HG03135 (cell line): Measurements from ENCODE around the gene TFCP2.
A peak's percentile ranks its signal among the peaks of the same experiment; 100 is the strongest.
"Not testable (repeated sequence)": the region's sequence is repeated elsewhere in the genome, so short reads cannot be mapped to it uniquely, and the experiment has no call there.

Experiments
- ATAC-seq: cut with Tn5 transposase; IDR thresholded peaks from one replicate; pipeline ENCODE4 v1.9.1; 2021; ENCODE audit warnings: mild to moderate bottlenecking, moderate library complexity; ENCODE audit not compliant: unreplicated experiment

Gene TFCP2

GRCh38 chr12:51085757-51086156 is 87.2 kb downstream of the TFCP2 start:
- ATAC-seq: no peak

DNA sequence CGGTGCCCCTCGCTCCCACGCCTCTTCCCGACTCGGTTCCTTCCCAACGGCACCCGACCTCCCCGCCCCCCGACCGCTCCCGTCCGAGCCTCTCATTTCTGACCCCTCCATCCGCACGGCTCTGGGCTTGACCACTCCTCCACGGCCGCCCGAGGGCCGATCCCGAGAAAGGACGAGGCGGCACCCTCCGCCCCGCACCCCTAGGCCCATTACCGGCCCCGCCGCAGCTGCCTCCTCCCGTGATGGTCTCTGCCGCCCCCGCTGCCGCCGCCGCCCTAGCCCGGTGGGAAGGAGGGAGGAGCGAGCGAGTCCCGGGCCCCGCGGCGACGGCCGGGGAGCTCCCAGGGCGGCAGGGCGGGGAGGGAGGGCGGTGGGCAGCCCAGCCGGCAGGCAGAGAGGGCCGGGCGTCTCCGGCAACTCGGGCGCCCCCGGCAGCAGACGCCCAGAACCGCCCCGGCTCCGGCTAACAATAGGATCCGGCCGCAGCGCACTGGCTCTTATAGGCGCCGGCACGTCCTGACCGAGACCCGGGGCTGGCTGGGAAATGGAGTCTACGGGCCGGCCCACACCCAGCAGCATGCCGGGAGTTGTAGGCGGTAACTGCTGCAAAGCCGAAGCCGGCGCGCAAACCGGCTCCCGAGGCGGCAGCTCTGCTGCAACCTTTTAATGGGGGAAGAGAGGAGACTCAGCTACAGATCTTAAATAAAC is 89.7 kb downstream of the TFCP2 start, which contains the start of gene CSRNP2:
CSRNP2 (minus strand) TSS at position 471 of the 708 bp plus-strand sequence. CDS start 7,035 bp downstream, outside the sequence.
- peak; percentile 99 for ATAC-seq

DNA sequence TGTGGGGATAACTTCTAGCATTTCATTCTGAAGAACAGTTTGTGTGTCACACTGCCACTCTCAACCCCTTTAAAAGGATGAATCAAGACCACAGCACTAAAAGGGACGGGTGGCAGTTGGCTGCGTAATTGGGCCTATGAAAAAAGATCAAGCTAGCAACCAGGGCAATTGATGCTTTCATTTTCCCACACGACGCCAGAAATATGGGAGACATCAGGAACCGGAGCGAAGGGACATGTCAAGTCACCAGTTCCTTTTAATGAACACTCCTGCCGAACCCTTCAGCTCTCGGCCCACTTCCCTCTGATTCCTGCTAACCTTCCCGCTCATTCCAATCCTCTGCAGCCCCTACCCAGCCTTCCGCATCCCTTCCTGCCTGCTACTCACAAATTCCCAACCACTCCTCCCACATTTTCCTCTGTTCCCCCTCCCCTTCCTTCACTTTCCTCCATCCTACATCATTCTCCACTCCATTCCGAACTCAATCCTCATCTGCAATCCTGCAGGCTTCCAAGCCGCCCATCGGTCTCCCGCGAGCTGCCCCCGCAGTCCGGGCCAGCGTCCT is 90.3 kb downstream of the TFCP2 start:
- ATAC-seq: no peak

DNA sequence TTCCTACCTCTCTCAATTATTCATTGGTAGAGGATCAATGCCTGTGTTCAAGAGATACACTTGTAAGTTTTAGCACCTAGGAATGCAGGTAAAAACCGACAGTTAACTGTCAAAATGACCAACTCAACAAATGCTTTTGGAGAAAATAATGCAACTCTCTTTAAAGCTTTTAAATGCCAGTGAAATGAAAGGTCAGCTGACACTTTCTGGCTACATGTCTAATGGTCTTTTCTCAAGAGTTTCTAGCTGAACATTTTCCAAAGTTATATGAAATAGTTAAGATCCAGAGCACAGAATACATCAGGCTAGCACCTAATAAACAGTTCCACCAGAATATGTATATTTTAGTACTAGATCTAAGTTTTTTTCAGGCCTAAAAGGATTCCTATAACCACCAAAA is 91.5 kb downstream of the TFCP2 start:
- ATAC-seq: no peak

DNA sequence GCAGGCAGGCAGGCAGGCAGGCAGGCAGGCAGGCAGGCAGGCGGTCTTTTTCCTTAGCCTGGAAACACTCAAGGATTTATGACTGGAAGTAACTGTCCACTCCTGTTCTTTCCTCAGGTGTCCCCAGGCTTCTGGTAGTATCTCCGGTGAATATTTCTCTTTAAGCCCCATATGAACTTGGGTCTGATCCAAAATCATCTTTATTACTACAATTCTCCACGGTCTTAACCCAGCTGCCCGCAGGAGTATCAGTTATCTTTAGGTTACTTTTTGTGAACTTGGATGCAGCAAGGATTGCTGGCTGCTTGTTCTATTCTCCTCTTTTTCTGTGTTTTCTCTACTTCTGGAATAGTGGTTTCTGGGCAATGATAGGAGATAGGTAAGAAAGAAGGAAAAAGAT is 92.8 kb downstream of the TFCP2 start:
- ATAC-seq: no peak

- not testable (repeated sequence) for ATAC-seq
Observed at GRCh38 chr12:51078866-51079265, 94.1 kb downstream of the TFCP2 start.

DNA sequence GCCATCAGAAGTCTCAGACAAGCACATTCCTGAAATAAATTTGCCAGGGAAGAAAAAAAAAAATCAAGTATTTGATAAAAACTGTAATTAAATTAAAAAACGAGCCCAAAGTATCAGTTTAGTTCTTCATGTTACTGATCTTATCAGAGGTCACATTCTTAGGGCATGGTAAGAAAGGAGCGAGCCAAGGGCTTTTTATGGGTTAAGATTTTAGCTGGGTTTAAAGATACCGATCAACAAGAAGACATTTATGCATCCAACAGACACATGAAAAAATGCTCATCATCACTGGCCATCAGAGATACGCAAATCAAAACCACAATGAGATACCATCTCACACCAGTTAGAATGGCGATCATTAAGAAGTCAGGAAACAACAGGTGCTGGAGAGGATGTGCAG is 94.6 kb downstream of the TFCP2 start:
- ATAC-seq: not testable (repeated sequence)

DNA sequence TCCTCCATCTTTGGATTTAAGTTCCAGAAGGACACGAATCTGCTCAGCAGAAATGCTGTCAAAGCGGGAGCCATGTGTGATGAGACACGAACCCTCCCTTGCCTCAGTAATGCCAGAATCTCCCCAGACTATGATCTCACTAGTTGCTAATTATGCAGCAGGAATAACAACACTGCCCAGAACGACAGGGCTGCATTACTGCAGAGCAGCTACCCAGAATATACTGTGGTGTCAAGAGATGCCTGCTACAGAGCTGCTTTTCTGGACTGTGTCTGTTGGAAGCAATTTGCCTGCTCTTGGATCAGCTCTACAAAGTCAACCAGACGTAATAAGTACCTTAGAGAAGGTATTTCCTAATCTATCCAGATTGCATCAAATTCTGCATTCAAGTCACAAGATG is 95.0 kb downstream of the TFCP2 start:
- no peak for ATAC-seq

DNA sequence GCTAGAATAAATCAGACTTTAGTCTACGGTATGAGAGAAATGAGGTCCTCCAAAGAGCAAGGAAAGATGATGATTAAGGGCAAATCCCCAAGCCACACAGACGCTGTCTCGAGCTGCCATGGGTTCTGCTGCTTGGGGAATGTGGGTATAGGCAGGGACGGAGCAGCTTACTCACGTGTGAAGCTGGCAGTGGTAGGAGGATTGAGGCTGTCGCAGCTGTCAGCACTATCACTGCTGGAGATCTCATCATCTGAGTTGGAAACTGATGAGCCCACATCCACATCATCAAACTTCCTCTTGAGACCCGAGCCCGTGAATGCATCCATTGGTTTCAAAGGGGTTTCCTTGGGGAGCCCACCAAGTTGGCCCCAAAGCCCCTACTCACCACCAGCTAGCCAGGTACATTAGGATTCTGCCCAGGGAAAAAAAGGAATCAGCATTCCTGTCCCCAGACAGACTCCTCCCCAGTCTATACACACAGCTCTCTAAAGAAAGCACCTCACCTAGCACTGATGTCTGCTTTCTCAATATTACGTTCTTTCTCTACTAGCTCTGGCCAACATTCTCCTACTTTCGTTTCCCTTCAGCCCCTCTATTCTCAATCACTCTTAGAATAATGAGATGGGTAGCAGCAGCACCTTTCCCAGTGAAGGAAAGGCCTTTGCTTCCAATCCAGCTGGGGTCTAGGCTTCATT is 96.6 kb downstream of the TFCP2 start:
- ATAC-seq: no peak

DNA sequence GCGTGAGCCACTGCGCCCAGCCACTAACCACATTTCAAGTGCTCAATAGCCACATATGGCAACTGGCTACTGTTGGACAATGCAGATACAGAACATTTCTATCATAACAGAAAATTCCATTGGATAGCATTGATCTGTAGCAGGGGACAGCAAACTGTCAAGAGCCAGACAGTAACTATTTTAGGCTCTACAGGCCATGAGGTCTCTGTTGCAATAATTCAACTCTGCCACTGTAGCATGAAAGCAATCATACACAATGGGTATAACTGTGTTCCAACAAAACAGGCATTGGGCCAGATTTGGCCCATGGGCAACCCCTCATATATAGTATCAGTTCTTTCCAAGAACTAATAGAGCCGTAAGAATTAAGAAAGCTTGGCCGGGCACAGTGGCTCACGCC is 97.5 kb downstream of the TFCP2 start:
- no peak for ATAC-seq

GRCh38 chr12:51071663-51072062 is 101.3 kb downstream of the TFCP2 start:
- no peak for ATAC-seq

DNA sequence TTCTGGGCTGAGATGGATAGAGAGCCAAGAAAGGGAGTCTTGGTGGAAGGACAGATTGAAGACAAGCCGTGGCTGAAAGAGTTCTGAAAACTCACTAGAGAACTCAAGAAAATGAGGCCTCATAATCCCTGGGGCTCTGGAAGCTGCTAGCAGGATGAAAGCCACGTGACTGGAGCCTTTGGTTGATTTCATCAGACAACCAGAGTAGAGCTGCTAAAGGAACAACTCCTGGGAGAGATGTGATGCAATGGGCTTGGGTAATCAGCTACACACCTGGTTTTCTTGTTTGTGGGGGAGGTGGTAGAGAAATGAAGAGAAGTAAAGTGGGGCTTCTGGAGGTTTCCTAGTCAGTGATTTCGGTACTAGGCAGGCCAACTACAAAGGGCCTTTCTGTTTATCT is 102.9 kb downstream of the TFCP2 start:
- ATAC-seq: no peak

GRCh38 chr12:51067771-51068170 is 105.2 kb downstream of the TFCP2 start:
- ATAC-seq: no peak

DNA sequence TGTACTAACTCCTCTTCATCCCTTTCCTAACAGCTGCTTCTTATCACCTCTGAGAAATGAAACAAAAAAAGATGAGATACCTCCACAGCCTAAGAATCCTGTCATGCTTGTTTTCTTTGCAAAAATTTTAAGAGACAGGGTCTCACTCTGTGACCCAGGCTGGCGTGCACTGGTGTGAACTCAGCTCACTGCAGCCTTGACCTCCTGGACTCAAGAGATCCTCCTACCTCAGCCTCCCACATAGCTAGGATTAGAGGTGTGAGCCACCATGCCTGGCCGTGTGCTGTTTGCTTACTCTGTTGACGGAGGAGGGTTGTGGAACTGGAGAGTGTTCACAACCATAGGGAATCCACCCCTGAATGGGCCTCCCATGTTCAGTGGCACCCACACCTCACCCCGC is 105.7 kb downstream of the TFCP2 start:
- no peak for ATAC-seq

DNA sequence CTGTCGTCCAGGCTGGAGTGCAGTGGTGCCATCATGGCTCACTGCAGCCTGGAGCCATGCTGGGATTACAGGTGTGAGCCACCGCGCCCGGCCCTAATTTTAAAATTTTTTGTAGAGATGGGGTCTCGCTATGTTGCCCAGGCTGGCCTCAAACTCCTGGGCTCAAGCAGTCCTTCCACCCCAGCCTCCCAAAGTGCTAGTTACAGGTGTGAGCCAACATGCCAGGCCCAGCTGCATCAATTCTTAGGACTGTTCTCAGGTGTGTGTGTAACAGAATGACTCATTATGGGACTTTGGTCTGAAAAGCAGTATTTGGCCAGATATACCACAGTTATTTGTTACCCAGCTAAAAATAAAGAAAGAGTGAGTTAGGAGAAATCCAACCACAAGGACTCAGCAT is 107.4 kb downstream of the TFCP2 start:
- no peak for ATAC-seq

GRCh38 chr12:51062631-51063397 is 110.1 kb downstream of the TFCP2 start:
- no peak for ATAC-seq

GRCh38 chr12:51059086-51059485 is 113.8 kb downstream of the TFCP2 start:
- no peak for ATAC-seq

DNA sequence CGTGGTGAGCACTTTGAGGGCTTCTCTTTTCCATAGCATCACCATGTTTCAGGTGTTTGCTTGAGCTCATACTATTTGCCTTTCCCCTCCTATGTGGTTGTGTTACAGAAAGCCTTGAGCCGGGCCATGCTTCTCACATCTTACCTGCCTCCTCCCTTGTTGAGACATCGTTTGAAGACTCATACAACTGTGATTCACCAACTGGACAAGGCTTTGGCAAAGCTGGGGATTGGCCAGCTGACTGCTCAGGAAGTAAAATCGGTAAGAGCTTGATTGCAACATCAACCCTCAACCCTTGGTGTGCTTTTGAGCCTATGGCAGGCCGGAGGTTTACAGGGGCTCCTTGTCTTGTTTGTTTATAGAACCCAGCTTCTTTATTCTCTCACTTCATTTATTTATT is 116.7 kb downstream of the TFCP2 start:
- ATAC-seq: no peak

- ATAC-seq: no peak
Observed at GRCh38 chr12:51055060-51055459, 117.9 kb downstream of the TFCP2 start.

DNA sequence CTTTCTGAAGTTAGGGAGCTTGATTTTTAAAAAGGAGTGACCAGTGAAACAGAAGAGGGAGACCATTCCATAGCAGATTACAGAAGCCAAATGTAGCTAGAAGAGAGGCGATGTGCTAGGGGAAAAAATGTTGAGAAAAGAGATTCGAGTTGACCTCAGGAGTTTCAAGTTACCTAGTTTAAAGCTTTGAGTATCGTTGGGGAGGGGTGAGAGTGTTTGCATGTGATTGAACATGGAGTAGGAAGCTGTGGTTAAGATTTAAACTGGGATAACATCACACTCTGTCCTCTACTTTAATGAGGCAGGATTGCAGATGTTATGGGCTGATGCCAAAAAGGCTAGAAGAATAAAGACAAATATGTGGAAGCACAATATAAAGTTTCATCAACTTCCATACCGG is 121.1 kb downstream of the TFCP2 start:
- no peak for ATAC-seq

GRCh38 chr12:51049525-51049924 is 123.4 kb downstream of the TFCP2 start:
- ATAC-seq: no peak
